Liver (tissue), 9 donors: ENCODE data around the gene GPR31. TPM values are rescaled to one million over a fixed set of nuclear protein-coding genes. Genes with fewer than 3 reads are reported as not detected.

ENCODE experiments used
- DNase-seq: peaks from one replicate; pipeline ENCODE4 v3.0.0-alpha.2; 2017; ENCODE audit warnings: low spot score
- H3K27ac ChIP-seq, 2 donors: one replicate each; pipeline ENCODE4 v1.7.0; 2013; ENCODE audit warnings: inconsistent platforms in 2 of 2, low read length in 2 of 2, control low read depth in 1 of 2, low read depth in 1 of 2, mild to moderate bottlenecking in 1 of 2
- H3K27me3 ChIP-seq, 4 donors: one replicate each; pipeline versions ENCODE4 v1.6.1 to v1.7.0; 2013; ENCODE audit warnings: low read length in 3 of 4, inconsistent platforms in 1 of 4, mild to moderate bottlenecking in 1 of 4, moderate library complexity in 1 of 4; ENCODE audit not compliant: control insufficient read depth in 4 of 4, insufficient read depth in 4 of 4
- H3K36me3 ChIP-seq, 4 donors: one replicate each; pipeline versions ENCODE4 v1.6.1 to v1.7.0; 2013; ENCODE audit warnings: low read length in 3 of 4, mild to moderate bottlenecking in 3 of 4, low read depth in 1 of 4, moderate library complexity in 1 of 4; ENCODE audit not compliant: control insufficient read depth in 4 of 4, insufficient read depth in 3 of 4
- H3K4me1 ChIP-seq, 4 donors: one replicate each; pipeline versions ENCODE4 v1.6.1 to v1.7.0; 2013; ENCODE audit warnings: low read length in 3 of 4, mild to moderate bottlenecking in 3 of 4, moderate library complexity in 1 of 4; ENCODE audit not compliant: control insufficient read depth in 4 of 4, insufficient read depth in 4 of 4
- H3K4me3 ChIP-seq, 3 donors: one replicate each; pipeline versions ENCODE4 v1.6.1 to v1.7.0; 2013; ENCODE audit warnings: low read length in 3 of 3, control low read depth in 1 of 3, low read depth in 1 of 3, mild to moderate bottlenecking in 1 of 3
- H3K9ac ChIP-seq, 2 donors: one replicate each; pipeline ENCODE4 v1.7.0; 2013; ENCODE audit warnings: low read length in 2 of 2, mild to moderate bottlenecking in 2 of 2, moderate library complexity in 2 of 2, control low read depth in 1 of 2, low read depth in 1 of 2
- H3K9me3 ChIP-seq, 4 donors: one replicate each; pipeline versions ENCODE4 v1.6.1 to v1.7.0; 2013; ENCODE audit warnings: low read length in 3 of 4; ENCODE audit not compliant: control insufficient read depth in 4 of 4
- ATF3 ChIP-seq: IDR thresholded peaks from 2 replicates; pipeline ENCODE4 v1.6.1; 2016; ENCODE audit warnings: antibody characterized with exemption
- CTCF ChIP-seq: fragments of 150-350 bp; IDR thresholded peaks from 2 replicates; pipeline ENCODE4 v1.5.1; 2017; ENCODE audit warnings: improper control_type of control experiment, low read depth, low read length; ENCODE audit not compliant: missing input control
- EGR1 ChIP-seq, 2 donors: IDR thresholded peaks; 2 replicates each; pipeline ENCODE4 v1.6.1; 2016 to 2018; ENCODE audit warnings: antibody characterized with exemption in 2 of 2, low read depth in 2 of 2
- FOXA1 ChIP-seq: IDR thresholded peaks from 2 replicates; pipeline ENCODE4 v1.6.1; 2016; ENCODE audit warnings: antibody characterized with exemption
- FOXA2 ChIP-seq: IDR thresholded peaks from 2 replicates; pipeline ENCODE4 v1.6.1; 2016; ENCODE audit warnings: antibody characterized with exemption
- GABPA ChIP-seq, 2 donors: IDR thresholded peaks in 1 of 2; conservative IDR thresholded peaks in 1 of 2; 2 replicates each; pipeline ENCODE4 v1.6.1; 2016; ENCODE audit warnings: antibody characterized with exemption in 2 of 2, mild to moderate bottlenecking in 1 of 2, moderate library complexity in 1 of 2
- HNF4A ChIP-seq, 2 donors: conservative IDR thresholded peaks; 2 replicates each; pipeline ENCODE4 v1.6.1; 2016; ENCODE audit warnings: antibody characterized with exemption in 2 of 2, mild to moderate bottlenecking in 2 of 2
- HNF4G ChIP-seq: IDR thresholded peaks from 2 replicates; pipeline ENCODE4 v1.6.1; 2016; ENCODE audit warnings: antibody characterized with exemption
- JUND ChIP-seq, 2 donors: IDR thresholded peaks; 2 replicates each; pipeline ENCODE4 v1.6.1; 2016; ENCODE audit warnings: antibody characterized with exemption in 2 of 2
- MAX ChIP-seq: IDR thresholded peaks from 2 replicates; pipeline ENCODE4 v1.6.1; 2016; ENCODE audit warnings: antibody characterized with exemption
- NR2F2 ChIP-seq: IDR thresholded peaks from 2 replicates; pipeline ENCODE4 v1.6.1; 2016; ENCODE audit warnings: antibody characterized with exemption
- RAD21 ChIP-seq, 2 donors: IDR thresholded peaks; 2 replicates each; pipeline ENCODE4 v1.6.1; 2016; ENCODE audit warnings: antibody characterized with exemption in 2 of 2, mild to moderate bottlenecking in 2 of 2
- RXRA ChIP-seq, 2 donors: IDR thresholded peaks; 2 replicates each; pipeline ENCODE4 v1.6.1; 2017 to 2018; ENCODE audit warnings: antibody characterized with exemption in 2 of 2, mild to moderate bottlenecking in 1 of 2
- SP1 ChIP-seq: IDR thresholded peaks from 2 replicates; pipeline ENCODE4 v1.6.1; 2018; ENCODE audit warnings: antibody characterized with exemption, mild to moderate bottlenecking
- ZBTB33 ChIP-seq: IDR thresholded peaks from 2 replicates; pipeline ENCODE4 v1.6.1; 2016; ENCODE audit warnings: antibody characterized with exemption
- WGBS: extraction: QIAGEN DNeasy Blood & Tissue Kit; methylation state at CpG from one replicate; pipeline ENCODE4 v1.1.7; 2013; 5-methylcytosine and 5-hydroxymethylcytosine counted together
- polyA plus RNA-seq, 2 donors: library from polyadenylated mRNA; stranded (reverse) in 1 of 2; unstranded in 1 of 2; fragments of 200-250 nt in 1 of 2; fragments of >200 nt in 1 of 2; fragmentation: Nextera tagmentation in 1 of 2; extraction: Ambion mirVana in 1 of 2; gene quantifications; one replicate each; pipeline versions ENCODE4 v1.2.1 to v1.2.3, GENCODE V29; 2013 to 2015
- total RNA-seq, 2 donors: library from RNA; depleted of rRNA; stranded (reverse); fragments of >200 nt; gene quantifications; one replicate each; pipeline ENCODE4 v1.2.3, GENCODE V29; 2014
- donor health status: healthy.
- donor health status: healthy.
- donor health status: healthy.
- donor health status: healthy.
- donor health status: healthy.

GPR31 gene
- total and polyA plus RNA-seq, 4 donors = not detected

- TF ChIP-seq MAX (no peak), SP1 (no peak), HNF4G (no peak)
These were observed 15.9 kb downstream of the GPR31 start (continued) for GRCh38 chr6:167141667-167142432.

- Histone ChIP-seq H3K27me3 (no peaks in the 10 kb centered on the region), H3K9ac (no peak overlapping the region), H3K4me3 (no peak overlapping the region), H3K9me3 (no peaks in the 10 kb centered on the region), H3K4me1 (no peaks in the 10 kb centered on the region), H3K27ac (no peak overlapping the region), H3K36me3 (no peaks in the 10 kb centered on the region)
- 70% methylated on average over 10 of the region's 10 CpGs for WGBS
- no peak for DNase-seq
- TF ChIP-seq JUND (IDR thresholded peaks at IDR 0.05) = no peak
- TF ChIP-seq CTCF = no peak
- no peak for TF ChIP-seq NR2F2
- no peak for TF ChIP-seq EGR1 (IDR thresholded peaks at IDR 0.05; ENCODE audit: low read depth in 2 of 2)
- no peak for TF ChIP-seq HNF4A (conservative IDR thresholded peaks at IDR 0.05)
- TF ChIP-seq RAD21 (IDR thresholded peaks at IDR 0.05) = no peak
- no peak for TF ChIP-seq FOXA2
- no peak for TF ChIP-seq ZBTB33
- TF ChIP-seq RXRA (IDR thresholded peaks at IDR 0.05) = no peak
These were observed 16.9 kb downstream of the GPR31 start for GRCh38 chr6:167140589-167141474.

- DNase-seq = no peak
- Histone ChIP-seq H3K9ac (no peak overlapping the region), H3K4me3 (no peak overlapping the region), H3K27ac (no peak overlapping the region), H3K27me3 (no peaks in the 10 kb centered on the region), H3K9me3 (no peaks in the 10 kb centered on the region), H3K36me3 (no peaks in the 10 kb centered on the region), H3K4me1 (no peaks in the 10 kb centered on the region)
- TF ChIP-seq GABPA (IDR thresholded peaks at IDR 0.05 in 1 of 2, conservative IDR thresholded peaks at IDR 0.05 in 1 of 2) = no peak
- no peak for TF ChIP-seq HNF4G
- no peak for TF ChIP-seq ATF3
- no peak for TF ChIP-seq FOXA1
- no peak for TF ChIP-seq JUND (IDR thresholded peaks at IDR 0.05)
- 93% methylated on average over 4 of the region's 4 CpGs for WGBS
These were observed 18.0 kb downstream of the GPR31 start for GRCh38 chr6:167139761-167140160.
